ENCODE results near the gene RBM39.

RBM39 gene

DNA sequence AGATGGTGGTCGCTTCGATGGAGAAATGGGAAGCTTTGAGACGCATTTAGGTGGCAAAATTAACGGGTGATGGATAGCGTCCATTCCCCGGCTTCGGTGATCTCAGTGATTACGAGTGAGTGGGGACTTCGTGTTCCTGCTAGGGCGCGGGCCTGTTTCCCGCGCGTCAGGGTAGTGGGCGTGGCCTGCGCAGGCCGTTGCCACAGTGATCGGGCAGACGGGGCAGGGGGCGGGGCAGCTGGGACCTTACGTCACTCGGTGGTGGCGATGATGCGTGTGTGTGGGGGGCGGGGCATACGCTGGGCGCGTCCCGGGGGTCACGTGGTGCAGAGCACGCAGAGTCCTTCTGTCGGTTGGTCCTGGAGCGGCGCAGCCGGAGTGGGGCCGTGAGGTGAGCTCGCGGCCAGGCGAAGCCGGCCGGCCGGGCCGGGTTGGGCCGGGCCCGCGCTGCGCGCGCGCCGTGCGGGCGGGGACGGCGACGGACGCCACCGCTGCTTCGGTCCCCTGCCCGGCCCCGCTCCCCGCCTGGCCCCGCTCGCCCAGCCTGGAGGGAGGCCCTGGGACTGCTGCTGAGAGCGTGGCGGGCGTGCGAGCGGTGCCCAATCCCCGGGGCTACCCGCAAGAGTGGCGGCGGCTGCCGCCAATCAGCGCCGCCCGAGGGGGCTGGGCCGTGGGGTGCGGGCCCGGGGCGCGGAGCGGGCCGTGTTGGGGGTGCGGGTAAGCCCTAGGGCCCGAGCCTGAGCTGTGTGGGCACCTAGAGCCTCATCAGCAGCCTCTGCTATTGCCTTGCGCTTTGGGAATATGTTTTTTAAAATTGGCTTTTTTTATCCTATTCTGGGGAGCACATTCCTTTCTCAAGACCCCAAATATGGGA is 29.9 kb upstream of the RBM39 start, which contains the start of gene PHF20:
Gene PHF20, plus strand, starts transcription at position 327 of the 874 bp plus-strand sequence. CDS start 29,508 bp downstream, outside the sequence.
- Histone ChIP-seq H3K4me2 (peak within 1 kb of the TSS; percentile 91), H3K4me1 (ENCODE audit: low read depth, poor library complexity, severe bottlenecking) (peaks cover 30% of the 10 kb centered on the region)
- TF ChIP-seq, protein P1, sequence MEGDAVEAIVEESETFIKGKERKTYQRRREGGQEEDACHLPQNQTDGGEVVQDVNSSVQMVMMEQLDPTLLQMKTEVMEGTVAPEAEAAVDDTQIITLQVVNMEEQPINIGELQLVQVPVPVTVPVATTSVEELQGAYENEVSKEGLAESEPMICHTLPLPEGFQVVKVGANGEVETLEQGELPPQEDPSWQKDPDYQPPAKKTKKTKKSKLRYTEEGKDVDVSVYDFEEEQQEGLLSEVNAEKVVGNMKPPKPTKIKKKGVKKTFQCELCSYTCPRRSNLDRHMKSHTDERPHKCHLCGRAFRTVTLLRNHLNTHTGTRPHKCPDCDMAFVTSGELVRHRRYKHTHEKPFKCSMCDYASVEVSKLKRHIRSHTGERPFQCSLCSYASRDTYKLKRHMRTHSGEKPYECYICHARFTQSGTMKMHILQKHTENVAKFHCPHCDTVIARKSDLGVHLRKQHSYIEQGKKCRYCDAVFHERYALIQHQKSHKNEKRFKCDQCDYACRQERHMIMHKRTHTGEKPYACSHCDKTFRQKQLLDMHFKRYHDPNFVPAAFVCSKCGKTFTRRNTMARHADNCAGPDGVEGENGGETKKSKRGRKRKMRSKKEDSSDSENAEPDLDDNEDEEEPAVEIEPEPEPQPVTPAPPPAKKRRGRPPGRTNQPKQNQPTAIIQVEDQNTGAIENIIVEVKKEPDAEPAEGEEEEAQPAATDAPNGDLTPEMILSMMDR (conservative IDR thresholded peaks at IDR 0.05; ENCODE audit: low read depth, low read length), result no peak

DNA sequence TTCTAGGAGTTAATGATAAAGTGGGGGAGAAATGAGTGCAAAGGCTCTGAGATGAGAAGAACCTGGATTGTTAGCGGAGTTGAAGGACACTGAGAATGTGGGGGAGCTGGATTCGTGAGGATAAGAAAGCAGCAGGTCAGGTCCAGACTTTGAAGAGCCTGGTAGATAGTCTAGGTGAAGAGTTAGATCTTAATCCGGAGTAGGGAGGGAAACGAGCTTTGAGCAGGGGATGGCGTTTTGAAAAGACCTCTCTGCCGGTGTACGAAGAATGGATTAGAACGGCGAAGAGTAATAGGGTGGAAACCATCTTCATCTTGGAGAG is 29.3 kb upstream of the RBM39 start:
- Histone ChIP-seq H3K4me2 (peak overlapping the region; percentile 37), H3K4me1 (ENCODE audit: low read depth, poor library complexity, severe bottlenecking) (peaks cover 30% of the 10 kb centered on the region), H3K4me3 (IDR thresholded peaks at IDR 0.05; ENCODE audit: insufficient read depth, low read depth, low read length) (no peak overlapping the region), H3K79me2 (ENCODE audit: insufficient read depth, low read depth) (peaks cover 41% of the 10 kb centered on the region), H3K36me3 (ENCODE audit: insufficient read depth) (no peaks in the 10 kb centered on the region), H3K27ac (no peak overlapping the region), H4K20me1 (ENCODE audit: insufficient read depth) (no peaks in the 10 kb centered on the region), H3K9ac (peak overlapping the region; percentile 57; the same call in 1 of the 2 replicates), H2AFZ (ENCODE audit: low read depth) (peak overlapping the region; percentile 89), H3K27me3 (ENCODE audit: insufficient read depth, low read depth) (no peaks in the 10 kb centered on the region)
- TF ChIP-seq, protein P1 (conservative IDR thresholded peaks at IDR 0.05; ENCODE audit: low read depth, low read length), result no peak

More for the DNA sequence above, 29.9 kb upstream of the RBM39 start, which contains the start of gene PHF20:
- H3K36me3 ChIP-seq (ENCODE audit: insufficient read depth), result no peaks in the 10 kb centered on the region
- peak within 1 kb of the TSS; percentile 32; the same call in 1 of the 2 replicates for H3K27ac ChIP-seq
- H3K9ac ChIP-seq, result peak within 1 kb of the TSS; percentile 57; the same call in 1 of the 2 replicates
- H4K20me1 ChIP-seq (ENCODE audit: insufficient read depth), result no peaks in the 10 kb centered on the region
- no peaks in the 10 kb centered on the region for H3K27me3 ChIP-seq (ENCODE audit: insufficient read depth, low read depth)
- H3K79me2 ChIP-seq (ENCODE audit: insufficient read depth, low read depth), result peaks cover 45% of the 10 kb centered on the region
- no peak within 1 kb of the TSS for H3K4me3 ChIP-seq (IDR thresholded peaks at IDR 0.05; ENCODE audit: insufficient read depth, low read depth, low read length)
- peak within 1 kb of the TSS; percentile 89 for H2AFZ ChIP-seq (ENCODE audit: low read depth)

DNA sequence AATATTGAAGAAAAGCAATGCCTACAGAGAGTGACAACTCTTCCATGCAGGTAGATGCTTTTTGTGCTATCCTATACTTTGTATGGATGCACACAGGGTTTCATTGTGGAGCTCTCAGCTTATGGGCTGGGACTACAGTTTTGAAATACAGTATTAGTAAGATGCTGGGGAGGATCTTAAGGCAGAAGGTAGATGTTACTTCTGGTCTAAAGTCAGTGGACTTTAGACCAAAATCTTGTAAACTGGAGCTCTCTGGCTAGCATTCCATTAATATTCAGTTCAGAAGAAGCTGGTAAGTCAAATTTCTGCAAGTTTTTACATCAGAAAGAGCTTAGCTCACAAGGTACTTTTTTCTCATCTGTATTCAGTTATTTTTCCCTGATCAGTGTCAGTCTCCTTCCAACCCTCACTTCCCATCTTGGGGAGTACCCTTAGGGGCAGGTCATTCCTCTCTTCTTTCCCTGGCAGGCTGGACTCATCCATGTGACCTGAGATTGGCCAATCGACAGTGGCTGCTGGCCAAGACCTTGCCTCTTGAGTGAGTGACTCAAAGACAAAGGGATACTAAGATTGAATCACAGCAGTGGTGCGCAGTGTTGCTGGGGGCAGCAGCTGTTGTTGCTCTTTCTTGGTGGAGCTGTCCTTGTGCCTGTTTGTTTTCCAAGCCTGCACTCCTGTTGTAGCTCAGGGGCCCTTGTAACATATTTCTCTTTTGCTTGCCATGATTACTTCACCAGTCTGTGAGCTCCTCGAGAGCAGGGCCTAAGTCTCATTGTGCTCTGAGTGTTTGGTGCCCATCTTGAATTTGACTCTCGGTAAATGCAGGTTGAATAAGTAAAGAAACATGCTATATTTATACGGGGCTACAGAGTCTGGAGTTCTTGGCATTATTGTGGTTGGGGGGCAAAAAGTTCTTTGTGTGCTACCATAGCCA is 26.9 kb upstream of the RBM39 start:
- Histone ChIP-seq H2AFZ (ENCODE audit: low read depth) (no peak overlapping the region), H3K4me3 (IDR thresholded peaks at IDR 0.05; ENCODE audit: insufficient read depth, low read depth, low read length) (no peak overlapping the region), H3K4me1 (ENCODE audit: low read depth, poor library complexity, severe bottlenecking) (peaks cover 18% of the 10 kb centered on the region), H3K4me2 (no peak overlapping the region), H3K79me2 (ENCODE audit: insufficient read depth, low read depth) (peaks cover 18% of the 10 kb centered on the region), H4K20me1 (ENCODE audit: insufficient read depth) (no peaks in the 10 kb centered on the region), H3K9ac (no peak overlapping the region), H3K27me3 (ENCODE audit: insufficient read depth, low read depth) (no peaks in the 10 kb centered on the region), H3K36me3 (ENCODE audit: insufficient read depth) (no peaks in the 10 kb centered on the region), H3K27ac (no peak overlapping the region)
- TF ChIP-seq, protein P1 (conservative IDR thresholded peaks at IDR 0.05; ENCODE audit: low read depth, low read length), result no peak

DNA sequence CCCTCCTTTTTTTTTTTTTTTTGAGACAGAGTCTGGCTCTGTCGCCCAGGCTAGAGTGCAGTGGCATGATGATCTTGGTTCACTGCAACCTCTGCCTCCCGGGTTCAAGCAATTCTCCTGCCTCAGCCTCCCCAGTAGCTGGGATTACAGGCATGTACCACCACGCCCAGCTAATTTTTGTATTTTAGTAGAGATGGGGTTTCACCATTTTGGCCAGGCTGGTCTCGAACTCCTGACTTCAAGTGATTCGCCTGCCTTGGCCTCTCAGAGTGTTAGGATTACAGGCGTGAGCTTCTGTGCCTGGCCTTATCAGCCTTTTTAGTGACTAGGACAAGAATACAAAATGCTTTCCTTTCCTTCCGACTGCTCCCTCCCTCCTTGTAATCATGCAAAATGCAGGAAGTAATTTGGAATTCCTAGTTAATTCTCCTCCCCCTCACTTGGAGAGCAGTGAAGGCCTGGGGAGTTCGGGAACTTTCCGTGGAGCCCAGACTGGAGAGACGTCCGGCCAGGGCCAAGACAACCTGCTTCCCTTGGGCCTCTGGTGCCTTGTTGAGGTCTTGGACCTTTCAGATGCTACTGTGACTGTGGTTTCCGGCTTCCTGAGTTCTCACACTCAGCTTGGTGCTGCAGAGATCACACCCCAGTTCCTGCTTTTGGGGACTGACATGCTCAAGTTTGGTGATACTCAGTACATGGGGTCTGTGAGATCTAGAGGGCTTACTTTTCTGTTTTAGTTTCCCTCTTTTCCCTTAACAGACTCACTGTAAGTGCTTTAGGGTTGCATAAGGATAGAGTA is 25.8 kb upstream of the RBM39 start:
- no peak overlapping the region for H3K9ac ChIP-seq
- peaks cover 7% of the 10 kb centered on the region for H3K79me2 ChIP-seq (ENCODE audit: insufficient read depth, low read depth)
- no peak overlapping the region for H3K4me2 ChIP-seq
- no peaks in the 10 kb centered on the region for H4K20me1 ChIP-seq (ENCODE audit: insufficient read depth)
- H3K36me3 ChIP-seq (ENCODE audit: insufficient read depth), result no peaks in the 10 kb centered on the region
- H3K4me1 ChIP-seq (ENCODE audit: low read depth, poor library complexity, severe bottlenecking), result peaks cover 9% of the 10 kb centered on the region
- H2AFZ ChIP-seq (ENCODE audit: low read depth), result 0 out of 2 replicates have a peak overlapping the region, but pooled peaks have one; percentile 8
- H3K4me3 ChIP-seq (IDR thresholded peaks at IDR 0.05; ENCODE audit: insufficient read depth, low read depth, low read length), result no peak overlapping the region
- H3K27me3 ChIP-seq (ENCODE audit: insufficient read depth, low read depth), result no peaks in the 10 kb centered on the region
- TF ChIP-seq, protein P1 (conservative IDR thresholded peaks at IDR 0.05; ENCODE audit: low read depth, low read length), result no peak
- no peak overlapping the region for H3K27ac ChIP-seq

Data from KMS-11 (cell line).